Measurements from ENCODE around the gene RTN3. TPM values are rescaled to one million over a fixed set of nuclear protein-coding genes. Genes with fewer than 3 reads are reported as not detected.
"Not testable (repeated sequence)": the region's sequence is repeated elsewhere in the genome, so short reads cannot be mapped to it uniquely, and the experiment has no call there.

Gene RTN3, protein sequence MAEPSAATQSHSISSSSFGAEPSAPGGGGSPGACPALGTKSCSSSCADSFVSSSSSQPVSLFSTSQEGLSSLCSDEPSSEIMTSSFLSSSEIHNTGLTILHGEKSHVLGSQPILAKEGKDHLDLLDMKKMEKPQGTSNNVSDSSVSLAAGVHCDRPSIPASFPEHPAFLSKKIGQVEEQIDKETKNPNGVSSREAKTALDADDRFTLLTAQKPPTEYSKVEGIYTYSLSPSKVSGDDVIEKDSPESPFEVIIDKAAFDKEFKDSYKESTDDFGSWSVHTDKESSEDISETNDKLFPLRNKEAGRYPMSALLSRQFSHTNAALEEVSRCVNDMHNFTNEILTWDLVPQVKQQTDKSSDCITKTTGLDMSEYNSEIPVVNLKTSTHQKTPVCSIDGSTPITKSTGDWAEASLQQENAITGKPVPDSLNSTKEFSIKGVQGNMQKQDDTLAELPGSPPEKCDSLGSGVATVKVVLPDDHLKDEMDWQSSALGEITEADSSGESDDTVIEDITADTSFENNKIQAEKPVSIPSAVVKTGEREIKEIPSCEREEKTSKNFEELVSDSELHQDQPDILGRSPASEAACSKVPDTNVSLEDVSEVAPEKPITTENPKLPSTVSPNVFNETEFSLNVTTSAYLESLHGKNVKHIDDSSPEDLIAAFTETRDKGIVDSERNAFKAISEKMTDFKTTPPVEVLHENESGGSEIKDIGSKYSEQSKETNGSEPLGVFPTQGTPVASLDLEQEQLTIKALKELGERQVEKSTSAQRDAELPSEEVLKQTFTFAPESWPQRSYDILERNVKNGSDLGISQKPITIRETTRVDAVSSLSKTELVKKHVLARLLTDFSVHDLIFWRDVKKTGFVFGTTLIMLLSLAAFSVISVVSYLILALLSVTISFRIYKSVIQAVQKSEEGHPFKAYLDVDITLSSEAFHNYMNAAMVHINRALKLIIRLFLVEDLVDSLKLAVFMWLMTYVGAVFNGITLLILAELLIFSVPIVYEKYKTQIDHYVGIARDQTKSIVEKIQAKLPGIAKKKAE
- total RNA-seq, result 100 to 1,000 TPM in 1 of 4 donors, 10 to 100 TPM in 3; 78.4 to 115 (median 94.2) TPM

- H3K9me3 ChIP-seq, result no peaks in the 10 kb centered on the region
- 1% methylated on average over 22 to 25 of the region's 74 CpGs for WGBS, 2 donors (ENCODE audit: low coverage in 1 of 2)
- ATAC-seq, result peak; percentile 97
- H3K27ac ChIP-seq, result peak within 1 kb of the TSS; percentile 84 to 97 (median 95)
- no peak for TF ChIP-seq EP300 (IDR thresholded peaks at IDR 0.05)
- peak; percentile 94 for TF ChIP-seq POLR2A (IDR thresholded peaks at IDR 0.05)
- TF ChIP-seq, protein P1, sequence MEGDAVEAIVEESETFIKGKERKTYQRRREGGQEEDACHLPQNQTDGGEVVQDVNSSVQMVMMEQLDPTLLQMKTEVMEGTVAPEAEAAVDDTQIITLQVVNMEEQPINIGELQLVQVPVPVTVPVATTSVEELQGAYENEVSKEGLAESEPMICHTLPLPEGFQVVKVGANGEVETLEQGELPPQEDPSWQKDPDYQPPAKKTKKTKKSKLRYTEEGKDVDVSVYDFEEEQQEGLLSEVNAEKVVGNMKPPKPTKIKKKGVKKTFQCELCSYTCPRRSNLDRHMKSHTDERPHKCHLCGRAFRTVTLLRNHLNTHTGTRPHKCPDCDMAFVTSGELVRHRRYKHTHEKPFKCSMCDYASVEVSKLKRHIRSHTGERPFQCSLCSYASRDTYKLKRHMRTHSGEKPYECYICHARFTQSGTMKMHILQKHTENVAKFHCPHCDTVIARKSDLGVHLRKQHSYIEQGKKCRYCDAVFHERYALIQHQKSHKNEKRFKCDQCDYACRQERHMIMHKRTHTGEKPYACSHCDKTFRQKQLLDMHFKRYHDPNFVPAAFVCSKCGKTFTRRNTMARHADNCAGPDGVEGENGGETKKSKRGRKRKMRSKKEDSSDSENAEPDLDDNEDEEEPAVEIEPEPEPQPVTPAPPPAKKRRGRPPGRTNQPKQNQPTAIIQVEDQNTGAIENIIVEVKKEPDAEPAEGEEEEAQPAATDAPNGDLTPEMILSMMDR (IDR thresholded peaks at IDR 0.05), result peak in 1 of 4 experiments; percentile 84
- peak; percentile 98 for TF ChIP-seq POLR2AphosphoS5 (IDR thresholded peaks at IDR 0.05)
- peaks cover 0 to 48% (median 14%) of the 10 kb centered on the region in 3 donors for H3K4me1 ChIP-seq
- no peaks in the 10 kb centered on the region for H3K36me3 ChIP-seq
- H3K4me3 ChIP-seq, result peak within 1 kb of the TSS; percentile 81 to 91
- H3K27me3 ChIP-seq, result no peaks in the 10 kb centered on the region
These were observed at the start of gene RTN3 for GRCh38 chr11:63681321-63682065. TSS of gene RTN3 (plus strand) at chr11:63681500. CDS start at chr11:63681637, 137 bp downstream.

DNA sequence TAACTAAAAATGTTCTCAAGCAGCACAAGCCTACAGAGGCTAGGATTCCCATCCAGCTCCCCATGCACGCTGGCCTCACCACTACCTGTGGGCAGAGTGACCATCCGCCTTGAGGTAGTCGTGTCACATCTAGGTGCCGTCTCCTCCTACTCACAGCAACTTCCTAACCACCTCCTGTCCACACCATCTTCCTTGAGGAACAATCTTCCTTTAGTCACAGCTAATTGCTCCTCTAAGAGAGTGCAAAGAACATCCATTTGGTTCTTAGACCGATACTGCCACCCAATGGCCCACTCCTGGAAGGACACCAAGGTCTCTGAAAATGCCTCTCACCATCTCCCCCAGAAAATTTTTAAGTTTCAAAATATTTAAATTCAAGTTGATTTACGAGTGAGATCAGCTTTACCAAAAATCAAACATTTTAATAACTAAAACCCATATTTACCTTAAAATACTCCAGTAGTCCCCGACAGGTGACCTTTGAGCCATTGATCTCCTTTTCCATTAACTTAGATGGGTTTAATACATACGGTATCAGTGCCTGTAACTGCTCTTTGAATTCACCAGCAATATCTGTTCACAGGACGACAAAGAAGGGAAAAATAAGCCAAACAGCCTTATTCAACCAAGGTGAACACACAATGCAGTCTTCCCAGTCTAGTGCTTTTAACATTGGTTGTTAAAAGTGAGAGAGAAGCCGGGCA, 45.4 kb upstream of the RTN3 start:
- H3K27me3 ChIP-seq, result no peaks in the 10 kb centered on the region
- no peak for TF ChIP-seq EP300 (IDR thresholded peaks at IDR 0.05)
- TF ChIP-seq, protein P1 (IDR thresholded peaks at IDR 0.05), result peak; percentile 59 to 78 (median 76)
- peak; percentile 58 for ATAC-seq
- H3K4me1 ChIP-seq, result peaks cover 0 to 28% (median 0%) of the 10 kb centered on the region in 3 donors
- peaks cover 6 to 82% of the 10 kb centered on the region in 2 donors for H3K36me3 ChIP-seq
- peak overlapping the region in 2 of 4 donors; percentile 0 to 55 for H3K27ac ChIP-seq
- WGBS, 2 donors (ENCODE audit: low coverage in 1 of 2), result 57 to 63% methylated on average over 9 to 10 of the region's 10 CpGs
- H3K4me3 ChIP-seq, result no peak overlapping the region
- H3K9me3 ChIP-seq, result no peaks in the 10 kb centered on the region

DNA sequence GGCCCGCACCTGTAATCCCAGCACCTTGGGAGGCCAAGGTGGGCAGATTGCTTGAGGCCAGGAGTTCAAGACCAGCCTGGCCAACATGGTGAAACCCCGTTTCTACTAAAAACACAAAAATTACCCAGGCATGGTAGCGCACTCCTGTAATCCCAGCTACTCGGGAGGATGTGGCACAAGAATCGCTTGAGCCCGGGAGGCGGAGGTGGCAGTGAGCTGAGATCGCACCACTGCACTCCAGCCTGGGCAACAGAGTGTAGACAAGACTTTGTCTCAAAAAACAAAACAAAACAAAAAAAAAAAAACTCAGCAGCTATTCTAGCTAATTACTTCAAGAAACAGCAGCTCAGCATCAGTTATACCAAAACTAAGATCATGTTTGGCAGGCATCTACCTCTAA, 42.9 kb upstream of the RTN3 start:
- not testable (repeated sequence) for H3K4me3 ChIP-seq, H3K27me3 ChIP-seq, H3K27ac ChIP-seq, ATAC-seq, H3K9me3 ChIP-seq
- H3K36me3 ChIP-seq, result peaks cover 0 to 79% of the 10 kb centered on the region in 2 donors
- WGBS, 2 donors (ENCODE audit: low coverage in 1 of 2), result no CpG with 5 or more reads among the region's 8 CpGs
- peaks cover 0 to 27% (median 0%) of the 10 kb centered on the region in 3 donors for H3K4me1 ChIP-seq

DNA sequence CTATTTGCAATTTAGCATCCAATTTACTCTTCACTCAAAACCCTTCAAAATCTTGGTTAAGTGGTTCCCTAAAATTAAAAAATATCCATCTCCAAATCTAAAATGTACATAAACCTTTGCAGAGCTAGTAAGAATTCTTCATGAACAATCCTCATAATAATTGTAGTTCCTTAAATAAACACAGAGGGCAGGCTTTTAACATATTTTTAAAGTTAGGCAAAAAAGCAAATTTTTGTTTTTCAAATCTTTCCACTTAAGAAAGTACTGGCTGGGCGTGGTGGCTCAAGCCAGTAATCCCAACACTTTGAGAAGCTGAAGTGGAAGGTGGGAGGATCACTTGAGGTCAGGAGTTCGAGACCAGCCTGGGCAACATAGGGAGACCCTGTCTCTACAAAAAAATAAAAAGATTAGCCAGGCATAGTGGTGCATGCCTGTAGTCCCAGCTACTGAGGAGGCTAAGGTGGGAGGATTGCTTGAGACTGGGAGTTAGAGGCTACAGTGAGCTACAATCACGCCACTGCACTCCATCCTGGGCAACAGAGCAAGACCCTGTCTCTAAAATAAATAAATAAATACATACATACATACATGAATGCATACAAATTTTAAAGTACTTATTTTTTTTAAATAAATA, 42.0 kb upstream of the RTN3 start:
- no peaks in the 10 kb centered on the region for H3K9me3 ChIP-seq
- WGBS, 2 donors (ENCODE audit: low coverage in 1 of 2), result 66 to 70% methylated on average over 2 to 3 of the region's 3 CpGs
- no peak overlapping the region for H3K4me3 ChIP-seq
- ATAC-seq, result peak; percentile 46
- peak overlapping the region in 1 of 4 donors; percentile 49 for H3K27ac ChIP-seq
- TF ChIP-seq, protein P1 (IDR thresholded peaks at IDR 0.05), result peak; percentile 25 to 54 (median 46)
- TF ChIP-seq EP300 (IDR thresholded peaks at IDR 0.05), result no peak
- no peaks in the 10 kb centered on the region for H3K27me3 ChIP-seq
- H3K4me1 ChIP-seq, result peaks cover 0 to 26% (median 0%) of the 10 kb centered on the region in 3 donors
- H3K36me3 ChIP-seq, result peaks cover 0 to 79% of the 10 kb centered on the region in 2 donors

Measured in gastroesophageal sphincter (tissue), 4 donors.